Activated T-cell treated with anti-CD3 and anti-CD28 coated beads for 48 hours (primary cell): ENCODE data around the gene NEAT1.

Source experiments
- DNase-seq: peaks from one replicate; pipeline ENCODE4 v3.0.0-alpha.2; 2020; ENCODE audit warnings: low read depth

The NEAT1 gene

GRCh38 chr11:65422633-65423515 lies at the start of gene NEAT1:
Gene NEAT1 (plus strand): TSS chr11:65422798.
- DNase-seq = peak; percentile 89

DNA sequence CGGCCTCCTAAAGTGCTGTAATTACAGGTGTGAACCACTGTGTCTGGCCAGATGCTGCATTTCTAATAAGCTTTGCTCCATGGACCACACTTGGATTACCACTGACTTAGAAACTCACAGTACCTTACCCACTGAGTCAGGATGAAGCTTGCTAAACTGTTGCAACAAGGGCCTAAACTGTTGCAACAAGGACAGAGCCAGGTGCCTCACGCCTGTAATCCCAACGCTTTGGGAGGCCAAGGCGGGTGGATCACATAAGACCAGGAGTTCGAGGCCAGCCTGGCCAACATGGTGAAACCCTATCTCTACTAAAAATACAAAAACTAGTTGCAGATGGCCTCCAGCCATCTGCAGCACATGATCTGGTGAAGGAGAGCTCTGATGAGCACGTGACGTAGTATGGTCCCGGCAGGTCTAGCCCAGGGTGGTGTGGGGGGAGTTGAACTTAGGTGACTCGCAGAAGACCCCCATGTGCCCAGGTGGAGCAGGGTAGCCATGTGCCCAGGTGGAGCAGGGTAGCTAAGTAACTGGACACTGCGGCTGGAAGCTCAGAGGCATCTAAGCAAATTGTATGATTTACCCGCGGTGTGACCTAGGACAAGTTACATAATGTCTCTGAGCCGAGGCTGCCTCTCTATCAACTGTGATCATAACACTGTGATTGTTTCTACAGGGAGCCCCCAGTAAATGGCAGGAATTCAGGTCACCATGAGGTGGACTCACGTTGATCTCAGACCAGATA lies 48.6 kb upstream of the NEAT1 start:
- no peak for DNase-seq

DNA sequence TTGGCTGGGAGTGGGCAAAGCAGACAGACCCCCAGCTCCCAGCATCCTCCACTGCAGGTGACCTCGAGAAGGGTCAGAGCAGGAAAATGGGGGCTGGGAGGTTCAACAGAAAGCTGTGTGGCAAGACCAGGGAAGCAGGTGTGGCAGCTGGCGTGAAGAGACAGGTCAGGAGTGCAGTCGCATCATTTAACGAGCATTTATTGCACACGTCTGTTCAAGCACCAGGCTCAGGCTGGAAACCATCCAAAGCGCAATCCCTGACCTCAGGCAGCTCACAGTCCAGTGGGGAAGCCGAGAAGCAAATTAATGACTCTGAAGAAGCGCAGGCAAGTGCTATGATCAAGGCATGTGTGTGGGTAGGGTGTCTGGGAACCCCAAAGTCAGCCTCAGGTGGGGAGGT lies 47.6 kb upstream of the NEAT1 start:
- DNase-seq = no peak

DNA sequence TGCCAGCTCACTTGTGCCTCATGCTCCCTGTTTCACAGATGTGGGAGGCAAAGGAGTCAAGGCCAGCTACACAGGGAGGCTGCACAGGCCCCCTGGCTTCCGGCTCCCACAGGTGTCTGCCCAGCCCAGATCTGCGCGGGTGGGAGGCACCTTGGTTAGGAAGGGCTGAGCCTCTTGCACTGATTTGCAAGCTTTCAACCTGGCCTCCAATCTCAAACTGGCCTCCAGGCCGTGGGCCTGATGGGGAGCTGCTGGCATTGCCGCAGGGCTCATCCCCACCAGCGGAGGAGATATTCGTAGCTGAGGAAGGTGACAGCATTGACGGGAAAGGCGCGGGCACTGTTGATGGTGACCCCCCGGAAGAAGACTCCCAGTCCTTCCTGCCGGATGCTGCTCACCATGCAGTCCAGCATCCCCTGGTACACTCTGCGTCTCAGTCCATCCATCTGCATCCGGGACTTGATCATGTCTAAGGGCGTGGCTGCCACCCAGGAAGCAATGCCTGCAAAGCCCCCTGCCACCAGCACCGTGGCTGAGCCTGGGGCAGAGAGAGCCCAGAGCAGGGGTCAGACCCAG lies 46.4 kb upstream of the NEAT1 start:
- no peak for DNase-seq

GRCh38 chr11:65377036-65377435 lies 45.6 kb upstream of the NEAT1 start:
- DNase-seq = no peak

DNA sequence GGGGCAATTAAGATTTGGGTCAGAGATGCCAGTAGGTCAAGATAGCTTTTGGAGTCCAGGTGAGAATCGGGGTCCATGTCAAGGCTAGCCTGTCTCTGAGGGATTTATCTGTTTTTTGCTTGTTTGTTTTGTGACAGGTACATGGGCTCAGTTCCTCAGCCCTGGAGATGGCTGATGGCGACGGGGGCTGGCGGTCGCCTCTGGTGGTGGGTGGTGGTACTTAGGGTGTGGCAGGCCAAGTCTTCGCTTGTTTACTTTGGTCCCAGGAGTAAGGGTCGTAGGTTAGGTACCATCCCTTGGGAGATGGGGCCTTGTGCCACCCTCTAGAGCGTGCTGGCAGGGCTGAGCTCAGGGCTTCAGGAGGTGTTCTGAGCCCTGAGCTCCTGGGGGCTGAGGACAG lies 44.8 kb upstream of the NEAT1 start:
- DNase-seq = no peak

DNA sequence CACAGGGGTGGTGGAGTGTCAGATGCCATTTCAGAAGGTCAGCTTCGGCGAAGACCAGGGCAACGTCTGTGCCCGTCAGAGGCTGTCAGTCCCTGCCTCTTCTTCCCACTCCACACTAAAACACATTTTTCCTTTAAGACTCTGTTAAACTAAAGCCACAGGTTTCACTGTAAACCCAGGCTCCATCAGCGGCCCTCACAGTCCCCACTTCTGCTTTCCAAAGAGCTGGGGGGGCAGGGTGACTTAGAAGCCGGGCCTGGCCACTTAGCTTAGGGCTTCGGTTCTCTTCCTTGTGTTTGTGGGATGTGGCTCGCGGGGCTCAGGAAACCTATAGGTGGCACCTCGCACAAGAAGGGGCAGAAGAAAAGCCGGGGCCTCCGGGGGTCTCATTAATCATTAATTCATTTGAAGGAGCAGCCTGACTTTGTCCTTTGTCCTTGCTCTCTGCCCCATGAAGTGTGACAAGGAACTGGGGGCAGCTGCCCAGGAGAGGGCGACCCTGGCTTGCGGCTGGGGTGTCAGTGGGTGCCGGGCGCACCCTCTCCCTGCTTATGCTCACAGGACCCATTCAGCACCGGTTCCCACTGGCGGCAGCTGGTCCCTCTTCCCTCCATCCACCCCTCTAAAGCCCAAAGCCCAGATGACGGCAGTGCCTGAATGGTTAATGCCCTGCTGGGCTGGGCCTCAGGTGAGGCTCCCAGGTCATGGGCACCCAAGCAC lies 44.2 kb upstream of the NEAT1 start:
- no peak for DNase-seq

DNA sequence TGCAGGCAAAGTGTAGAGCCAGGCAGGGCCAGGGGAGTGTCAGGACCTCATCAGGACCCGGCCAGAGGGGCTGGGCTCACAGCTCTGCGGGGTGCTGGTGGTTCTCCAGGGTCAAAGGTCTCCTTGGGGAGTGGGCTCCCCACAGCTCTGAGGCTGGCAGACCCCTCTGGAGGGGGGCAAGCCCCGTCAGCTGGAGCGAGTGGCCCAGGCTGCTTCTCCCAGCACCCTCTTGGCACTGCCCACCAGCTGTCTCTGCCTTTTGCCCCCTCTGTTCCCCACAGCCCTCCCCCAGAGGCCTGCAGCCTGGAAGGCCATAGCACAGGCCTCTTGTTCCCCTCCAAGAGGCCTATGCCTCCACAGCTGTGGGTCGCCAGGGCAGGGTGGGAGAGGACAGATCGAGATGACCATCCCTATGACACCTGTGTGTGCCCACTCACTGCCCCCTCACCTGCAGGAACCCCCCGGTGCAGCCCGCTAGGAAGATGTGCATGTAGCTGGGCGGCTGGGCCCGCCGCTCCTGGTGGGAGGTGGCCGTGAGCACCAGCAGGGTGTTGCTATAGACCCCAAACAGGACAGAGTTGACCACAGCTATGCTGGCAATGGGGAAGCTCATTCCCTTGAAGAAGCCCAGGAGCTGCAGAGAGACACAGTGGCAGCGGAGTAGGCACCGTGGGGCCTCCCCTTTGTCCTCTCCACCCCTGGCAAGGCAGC lies 43.5 kb upstream of the NEAT1 start:
- DNase-seq = no peak

DNA sequence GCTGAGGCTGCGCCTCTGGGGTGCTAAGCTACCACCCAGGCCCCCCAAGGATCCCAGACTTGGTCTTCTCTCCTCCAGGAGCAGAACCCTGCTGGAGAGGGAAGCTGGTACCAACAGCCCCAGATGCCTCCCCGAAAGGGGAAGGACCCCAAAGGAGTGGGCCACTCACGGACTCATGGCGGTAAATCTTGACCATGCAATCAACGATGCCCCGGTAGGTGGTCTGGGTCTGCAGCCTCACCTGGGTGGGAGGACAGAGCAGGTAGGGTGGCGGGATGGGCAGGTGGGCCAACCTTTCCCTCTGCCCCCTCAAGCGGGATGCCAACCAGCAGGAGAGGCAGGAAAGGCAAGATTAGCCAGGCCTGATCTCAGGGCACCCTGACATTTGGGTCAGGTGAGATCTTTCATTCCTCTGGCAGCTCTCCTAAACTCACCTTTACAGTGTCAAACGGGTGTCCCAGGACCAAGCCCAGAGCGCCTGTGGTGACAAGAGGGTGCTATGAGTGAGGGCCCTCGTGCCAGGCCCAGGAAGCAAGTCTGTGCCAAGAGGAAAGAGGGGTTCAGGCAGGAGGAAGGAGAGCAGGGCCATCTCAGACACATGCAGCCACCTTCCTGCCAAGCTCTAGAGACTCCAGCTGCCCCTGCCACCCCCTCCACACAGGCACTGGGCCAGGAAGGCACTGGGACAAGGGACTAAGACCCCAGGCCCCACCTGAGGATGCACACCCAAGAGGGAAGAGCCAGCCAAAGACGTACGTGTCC lies 42.7 kb upstream of the NEAT1 start:
- no peak for DNase-seq

DNA sequence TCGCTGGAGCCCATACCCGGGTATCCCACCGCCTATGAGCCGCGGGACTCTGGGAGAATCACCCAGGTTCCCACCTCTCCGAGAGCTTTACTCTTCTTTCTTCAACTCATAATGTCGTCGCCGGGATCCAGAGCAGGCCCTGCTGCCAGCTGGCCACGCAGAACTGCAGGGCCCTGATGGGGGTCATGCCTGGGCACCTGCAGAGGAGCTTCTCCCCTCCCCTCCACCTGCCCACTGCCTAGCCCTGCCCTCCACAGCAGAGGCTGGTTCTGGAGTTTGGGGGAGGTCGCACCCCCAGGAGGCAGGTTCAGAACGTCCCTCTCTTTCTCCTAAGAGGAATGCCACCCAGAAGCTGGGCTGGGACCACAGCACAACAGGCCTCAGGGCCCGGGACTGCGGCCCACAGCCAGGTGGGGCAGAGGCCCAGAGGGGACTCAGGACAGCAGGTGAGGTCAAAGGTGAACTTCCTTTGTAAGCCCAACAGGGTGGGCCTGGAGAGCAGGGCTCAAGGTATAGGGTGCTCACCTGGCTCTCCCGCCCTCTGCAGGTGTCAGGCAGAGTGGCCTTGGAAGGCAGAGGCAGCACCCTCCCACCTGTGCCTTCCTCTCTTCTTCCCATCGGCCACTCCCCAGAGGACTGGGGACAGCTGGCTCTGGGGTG lies 42.0 kb upstream of the NEAT1 start:
- no peak for DNase-seq

DNA sequence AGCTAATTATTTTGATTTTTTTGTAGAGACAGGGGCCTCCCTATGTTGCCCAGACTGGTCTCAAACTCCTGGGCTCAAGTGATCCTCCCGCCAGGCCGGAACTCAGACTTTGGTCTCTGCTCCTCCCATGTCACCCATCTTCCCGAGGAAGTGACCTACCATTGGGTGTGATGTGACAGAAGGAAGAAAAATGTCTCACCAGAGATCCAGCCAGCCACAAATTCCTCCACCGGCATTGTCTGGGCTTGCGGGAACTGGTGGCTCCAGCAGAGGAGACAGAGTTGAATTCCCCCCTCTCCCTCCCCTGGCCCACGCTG lies 40.9 kb upstream of the NEAT1 start:
- no peak for DNase-seq

DNA sequence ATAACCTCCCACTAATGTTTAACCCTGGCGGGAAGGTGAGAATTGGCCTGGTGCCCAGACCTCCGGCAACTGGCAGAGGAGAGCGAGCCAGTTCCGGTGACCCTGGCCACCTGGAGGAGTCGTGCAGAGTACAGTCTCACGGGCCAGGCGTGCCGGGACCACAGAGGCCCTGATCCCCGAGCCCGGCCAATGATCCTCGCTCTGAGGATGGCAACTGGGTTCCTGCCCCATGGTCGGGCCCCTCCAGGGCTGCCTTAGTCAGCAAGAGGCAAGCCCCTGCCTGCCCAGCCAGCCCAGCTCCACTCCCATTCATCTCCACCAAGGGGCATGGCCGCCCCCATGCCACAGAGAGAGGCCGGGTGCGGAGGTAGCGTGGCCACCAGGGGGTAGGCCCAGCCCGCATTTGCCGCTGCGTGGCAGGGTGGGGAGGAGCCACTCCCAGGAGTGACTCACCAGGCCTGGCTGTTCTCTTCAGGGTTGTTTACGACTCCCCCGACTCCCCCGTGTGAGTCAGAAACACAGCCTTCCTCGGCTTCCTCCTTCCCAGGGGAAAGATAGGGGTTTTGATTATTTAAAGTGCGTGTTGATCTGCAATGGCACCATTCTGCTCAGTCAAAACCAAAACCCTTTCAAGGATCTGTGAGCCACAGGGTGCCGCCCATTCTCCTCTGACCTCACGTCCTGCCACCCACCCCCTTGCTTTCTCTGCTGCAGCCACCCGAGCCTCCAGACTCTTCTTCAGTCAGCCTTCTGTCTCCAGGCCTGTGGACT lies 40.4 kb upstream of the NEAT1 start, which contains the start of gene SLC25A45:
Gene SLC25A45 (minus strand): TSS at position 614 of the 771 bp plus-strand sequence. CDS start 695 bp downstream, outside the sequence.
- peak; percentile 94 for DNase-seq

GRCh38 chr11:65382804-65383368 lies 39.7 kb upstream of the NEAT1 start:
- DNase-seq = no peak

- no peak for DNase-seq
Measured at GRCh38 chr11:65383778-65384177, 38.8 kb upstream of the NEAT1 start.

GRCh38 chr11:65384301-65384889 lies 38.2 kb upstream of the NEAT1 start:
- DNase-seq = no peak

- DNase-seq = peak; percentile 84
Measured at GRCh38 chr11:65386307-65387140, 36.1 kb upstream of the NEAT1 start, which contains the start of gene FRMD8. Gene FRMD8 (plus strand): TSS chr11:65386637. CDS start chr11:65387037, 400 bp downstream.

GRCh38 chr11:65388731-65389130 lies 33.9 kb upstream of the NEAT1 start:
- DNase-seq = no peak
